Body of pancreas (tissue), 4 donors: ENCODE data around the gene BABAM2.

Experiments used
- POLR2A ChIP-seq, 3 donors: fragments of 450-650 bp; IDR thresholded peaks; one replicate each; pipeline ENCODE4 v1.6.1; 2016; ENCODE audit warnings: antibody characterized with exemption in 3 of 3, mild to moderate bottlenecking in 2 of 3
- TF ChIP-seq, protein P1 (sequence below), 7 experiments: fragments of 450-650 bp in 4 of 7; fragments of 200-600 bp in 3 of 7; sonication (generic) in 3 of 7; IDR thresholded peaks; one replicate each; pipeline ENCODE4 v1.5.1; 2016 to 2019; ENCODE audit warnings: antibody characterized with exemption in 7 of 7

DNA sequence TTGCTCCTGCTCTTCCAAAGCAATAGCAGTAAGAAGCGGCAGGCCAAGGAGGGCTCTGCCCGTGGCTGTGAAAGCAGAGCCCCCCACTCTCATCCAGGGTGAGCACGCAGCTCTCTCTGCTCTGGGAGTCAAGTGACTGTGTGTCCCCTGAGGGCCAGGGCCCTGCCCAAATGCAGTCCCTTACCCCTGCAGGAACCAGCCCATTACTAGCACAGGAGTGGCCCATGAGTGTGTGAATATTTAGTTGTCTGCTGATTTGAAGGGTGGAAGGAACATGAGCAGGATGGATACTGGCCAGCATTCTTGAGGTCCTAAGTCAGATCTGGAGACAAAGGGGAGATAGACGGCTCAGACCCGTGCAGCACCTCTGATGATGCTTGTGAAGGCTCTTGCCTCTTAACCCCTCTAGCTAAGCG is 432.5 kb downstream of the BABAM2 start:
- TF ChIP-seq, protein P1, sequence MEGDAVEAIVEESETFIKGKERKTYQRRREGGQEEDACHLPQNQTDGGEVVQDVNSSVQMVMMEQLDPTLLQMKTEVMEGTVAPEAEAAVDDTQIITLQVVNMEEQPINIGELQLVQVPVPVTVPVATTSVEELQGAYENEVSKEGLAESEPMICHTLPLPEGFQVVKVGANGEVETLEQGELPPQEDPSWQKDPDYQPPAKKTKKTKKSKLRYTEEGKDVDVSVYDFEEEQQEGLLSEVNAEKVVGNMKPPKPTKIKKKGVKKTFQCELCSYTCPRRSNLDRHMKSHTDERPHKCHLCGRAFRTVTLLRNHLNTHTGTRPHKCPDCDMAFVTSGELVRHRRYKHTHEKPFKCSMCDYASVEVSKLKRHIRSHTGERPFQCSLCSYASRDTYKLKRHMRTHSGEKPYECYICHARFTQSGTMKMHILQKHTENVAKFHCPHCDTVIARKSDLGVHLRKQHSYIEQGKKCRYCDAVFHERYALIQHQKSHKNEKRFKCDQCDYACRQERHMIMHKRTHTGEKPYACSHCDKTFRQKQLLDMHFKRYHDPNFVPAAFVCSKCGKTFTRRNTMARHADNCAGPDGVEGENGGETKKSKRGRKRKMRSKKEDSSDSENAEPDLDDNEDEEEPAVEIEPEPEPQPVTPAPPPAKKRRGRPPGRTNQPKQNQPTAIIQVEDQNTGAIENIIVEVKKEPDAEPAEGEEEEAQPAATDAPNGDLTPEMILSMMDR (IDR thresholded peaks at IDR 0.05), result no peak
- no peak for TF ChIP-seq POLR2A (IDR thresholded peaks at IDR 0.05)
